ENCODE data around the gene CAP2.

CAP2 gene

DNA sequence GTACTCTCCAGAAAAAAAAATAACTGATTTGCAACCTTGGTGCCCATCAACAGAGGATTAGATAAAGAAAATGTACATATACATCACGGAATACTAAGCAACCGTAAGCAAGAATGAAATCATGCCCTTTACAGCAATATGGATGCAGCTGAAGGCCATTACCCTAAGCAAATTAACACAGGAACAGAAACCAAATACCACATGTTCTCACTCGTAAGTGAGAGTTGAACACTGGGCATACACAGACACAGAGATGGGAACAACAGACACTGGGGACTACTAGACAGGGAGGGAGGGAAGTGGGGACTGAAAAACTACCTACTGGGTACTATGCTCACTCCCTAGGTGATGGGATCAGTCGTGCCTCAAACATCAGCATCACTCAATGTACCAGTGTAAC lies 32.8 kb upstream of the CAP2 start:
- Histone ChIP-seq H3K79me2 (ENCODE audit: insufficient read depth, low read depth) (no peaks in the 10 kb centered on the region), H3K27me3 (ENCODE audit: insufficient read depth, low read depth) (no peaks in the 10 kb centered on the region)

DNA sequence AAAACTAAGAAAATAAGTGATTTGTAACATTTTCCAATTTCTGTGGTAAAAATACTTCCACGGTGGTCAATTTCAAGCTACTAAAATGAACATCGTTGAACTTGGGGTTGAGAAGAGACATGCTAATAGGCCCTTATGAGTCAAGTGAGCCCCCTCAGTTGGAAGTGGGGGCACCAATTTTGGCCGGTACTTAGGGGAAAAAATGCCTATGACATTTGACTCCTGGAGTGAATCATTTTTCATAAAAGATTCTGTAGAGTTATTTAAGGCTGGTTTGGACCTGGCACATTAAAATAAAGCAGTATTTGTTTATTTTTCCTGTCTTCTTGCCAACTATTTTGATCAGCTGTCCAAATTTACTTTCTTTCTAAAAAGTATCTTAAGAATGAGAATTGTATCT lies 32.4 kb upstream of the CAP2 start:
- no peaks in the 10 kb centered on the region for H3K36me3 ChIP-seq (ENCODE audit: insufficient read depth)
- H4K20me1 ChIP-seq (ENCODE audit: insufficient read depth) = no peaks in the 10 kb centered on the region
- H3K79me2 ChIP-seq (ENCODE audit: insufficient read depth, low read depth) = no peaks in the 10 kb centered on the region
- TF ChIP-seq, protein P1, sequence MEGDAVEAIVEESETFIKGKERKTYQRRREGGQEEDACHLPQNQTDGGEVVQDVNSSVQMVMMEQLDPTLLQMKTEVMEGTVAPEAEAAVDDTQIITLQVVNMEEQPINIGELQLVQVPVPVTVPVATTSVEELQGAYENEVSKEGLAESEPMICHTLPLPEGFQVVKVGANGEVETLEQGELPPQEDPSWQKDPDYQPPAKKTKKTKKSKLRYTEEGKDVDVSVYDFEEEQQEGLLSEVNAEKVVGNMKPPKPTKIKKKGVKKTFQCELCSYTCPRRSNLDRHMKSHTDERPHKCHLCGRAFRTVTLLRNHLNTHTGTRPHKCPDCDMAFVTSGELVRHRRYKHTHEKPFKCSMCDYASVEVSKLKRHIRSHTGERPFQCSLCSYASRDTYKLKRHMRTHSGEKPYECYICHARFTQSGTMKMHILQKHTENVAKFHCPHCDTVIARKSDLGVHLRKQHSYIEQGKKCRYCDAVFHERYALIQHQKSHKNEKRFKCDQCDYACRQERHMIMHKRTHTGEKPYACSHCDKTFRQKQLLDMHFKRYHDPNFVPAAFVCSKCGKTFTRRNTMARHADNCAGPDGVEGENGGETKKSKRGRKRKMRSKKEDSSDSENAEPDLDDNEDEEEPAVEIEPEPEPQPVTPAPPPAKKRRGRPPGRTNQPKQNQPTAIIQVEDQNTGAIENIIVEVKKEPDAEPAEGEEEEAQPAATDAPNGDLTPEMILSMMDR (conservative IDR thresholded peaks at IDR 0.05; ENCODE audit: low read depth, low read length) = no peak
- no peak overlapping the region for H3K4me3 ChIP-seq (IDR thresholded peaks at IDR 0.05; ENCODE audit: insufficient read depth, low read depth, low read length)
- H3K4me2 ChIP-seq = no peak overlapping the region
- no peaks in the 10 kb centered on the region for H3K27me3 ChIP-seq (ENCODE audit: insufficient read depth, low read depth)
- H3K4me1 ChIP-seq (ENCODE audit: low read depth, poor library complexity, severe bottlenecking) = no peaks in the 10 kb centered on the region
- H3K9ac ChIP-seq = no peak overlapping the region
- H2AFZ ChIP-seq (ENCODE audit: low read depth) = no peak overlapping the region
- H3K27ac ChIP-seq = no peak overlapping the region

More for the DNA sequence above, 32.8 kb upstream of the CAP2 start:
- no peak overlapping the region for H3K4me2 ChIP-seq
- H3K27ac ChIP-seq = no peak overlapping the region
- H3K4me3 ChIP-seq (IDR thresholded peaks at IDR 0.05; ENCODE audit: insufficient read depth, low read depth, low read length) = no peak overlapping the region
- H2AFZ ChIP-seq (ENCODE audit: low read depth) = no peak overlapping the region
- H3K9ac ChIP-seq = no peak overlapping the region
- H4K20me1 ChIP-seq (ENCODE audit: insufficient read depth) = no peaks in the 10 kb centered on the region
- no peaks in the 10 kb centered on the region for H3K4me1 ChIP-seq (ENCODE audit: low read depth, poor library complexity, severe bottlenecking)
- TF ChIP-seq, protein P1 (conservative IDR thresholded peaks at IDR 0.05; ENCODE audit: low read depth, low read length) = no peak
- H3K36me3 ChIP-seq (ENCODE audit: insufficient read depth) = no peaks in the 10 kb centered on the region

DNA sequence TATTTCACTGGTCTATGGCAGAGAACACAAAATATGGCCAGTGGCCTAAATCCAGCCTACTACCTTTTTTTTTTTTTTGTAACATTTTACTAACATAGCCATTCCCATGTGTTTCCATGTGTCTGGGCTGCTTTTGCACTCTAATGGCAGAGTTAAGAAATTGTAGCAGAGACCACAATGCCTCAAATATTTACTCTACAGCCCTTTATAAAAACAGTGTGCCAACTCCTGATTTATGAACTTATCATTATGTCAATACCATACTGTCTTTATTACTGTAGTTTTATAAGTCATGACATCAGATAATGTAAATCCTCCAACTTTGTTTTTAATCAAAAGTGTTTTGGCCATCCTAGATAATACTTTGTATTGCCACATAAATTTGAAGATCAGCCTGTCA lies 27.4 kb upstream of the CAP2 start:
- H3K4me3 ChIP-seq (IDR thresholded peaks at IDR 0.05; ENCODE audit: insufficient read depth, low read depth, low read length) = no peak overlapping the region
- H3K4me1 ChIP-seq (ENCODE audit: low read depth, poor library complexity, severe bottlenecking) = no peaks in the 10 kb centered on the region
- H3K27ac ChIP-seq = no peak overlapping the region
- no peak overlapping the region for H2AFZ ChIP-seq (ENCODE audit: low read depth)
- H3K79me2 ChIP-seq (ENCODE audit: insufficient read depth, low read depth) = no peaks in the 10 kb centered on the region
- H3K9ac ChIP-seq = no peak overlapping the region
- no peaks in the 10 kb centered on the region for H4K20me1 ChIP-seq (ENCODE audit: insufficient read depth)
- no peak overlapping the region for H3K4me2 ChIP-seq
- TF ChIP-seq, protein P1 (conservative IDR thresholded peaks at IDR 0.05; ENCODE audit: low read depth, low read length) = no peak
- no peaks in the 10 kb centered on the region for H3K36me3 ChIP-seq (ENCODE audit: insufficient read depth)
- H3K27me3 ChIP-seq (ENCODE audit: insufficient read depth, low read depth) = no peaks in the 10 kb centered on the region

DNA sequence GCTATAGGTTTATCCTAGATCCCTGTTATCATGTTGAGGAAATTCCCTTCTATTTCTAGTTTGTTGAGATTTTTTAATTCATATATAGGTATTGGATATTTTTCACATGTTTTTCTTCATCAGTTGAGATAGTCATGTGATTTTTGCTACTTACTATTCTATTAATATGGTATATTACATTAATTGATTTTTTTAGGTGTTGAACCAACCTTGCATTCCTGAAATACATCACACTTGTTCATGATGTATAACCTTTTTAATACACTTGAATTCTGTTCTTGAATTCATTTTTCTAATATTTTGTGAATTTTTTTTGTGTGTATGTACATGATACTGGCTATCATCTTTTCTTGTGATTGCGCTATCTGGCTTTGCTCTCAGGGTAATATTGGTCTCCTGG lies 25.5 kb upstream of the CAP2 start:
- no peaks in the 10 kb centered on the region for H3K36me3 ChIP-seq (ENCODE audit: insufficient read depth)
- H3K9ac ChIP-seq = no peak overlapping the region
- no peaks in the 10 kb centered on the region for H3K79me2 ChIP-seq (ENCODE audit: insufficient read depth, low read depth)
- no peak overlapping the region for H3K4me2 ChIP-seq
- H3K4me3 ChIP-seq (IDR thresholded peaks at IDR 0.05; ENCODE audit: insufficient read depth, low read depth, low read length) = no peak overlapping the region
- no peaks in the 10 kb centered on the region for H3K4me1 ChIP-seq (ENCODE audit: low read depth, poor library complexity, severe bottlenecking)
- no peaks in the 10 kb centered on the region for H3K27me3 ChIP-seq (ENCODE audit: insufficient read depth, low read depth)
- no peak overlapping the region for H2AFZ ChIP-seq (ENCODE audit: low read depth)
- H4K20me1 ChIP-seq (ENCODE audit: insufficient read depth) = no peaks in the 10 kb centered on the region
- TF ChIP-seq, protein P1 (conservative IDR thresholded peaks at IDR 0.05; ENCODE audit: low read depth, low read length) = no peak
- H3K27ac ChIP-seq = no peak overlapping the region
